OCI-LY1 (cell line): ENCODE results near the gene UTF1.
"Not testable (repeated sequence)": the region's sequence is repeated elsewhere in the genome, so short reads cannot be mapped to it uniquely, and the experiment has no call there.

ENCODE experiments used
- CTCF ChIP-seq: fragments of 200-600 bp; sonication (generic), shearing (Covaris generic); IDR thresholded peaks from 2 replicates; pipeline ENCODE4 v1.5.1; 2017; ENCODE audit warnings: mild to moderate bottlenecking, antibody characterized with exemption, low read length, moderate library complexity, mixed read lengths
- EZH2 ChIP-seq: fragments of 200-600 bp; sonication (generic), shearing (Covaris generic); IDR thresholded peaks from 2 replicates; pipeline ENCODE4 v1.8.0; 2017; ENCODE audit warnings: borderline replicate concordance, mixed run types, mild to moderate bottlenecking, antibody characterized with exemption, low read length, moderate library complexity, mixed read lengths

DNA sequence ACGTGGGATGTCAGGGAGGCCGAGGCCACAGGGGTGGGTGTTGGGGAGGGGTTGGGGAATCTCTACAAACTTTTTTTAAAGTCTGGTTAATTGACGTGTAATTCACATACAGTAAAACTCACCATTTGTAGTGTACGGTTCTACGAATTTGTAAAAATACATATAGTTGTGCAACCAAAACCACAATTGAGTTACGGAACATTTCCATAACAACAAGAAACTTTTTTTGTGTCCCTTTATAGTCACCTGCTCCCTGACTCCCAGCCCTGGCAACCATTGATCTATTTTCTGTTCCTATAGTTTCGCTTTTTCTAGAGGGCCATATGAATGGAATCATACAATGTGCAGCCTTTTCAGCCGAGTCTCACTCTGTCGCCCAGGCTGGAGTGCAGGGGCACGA, 4.8 kb downstream of the UTF1 start:
- not testable (repeated sequence) for TF ChIP-seq CTCF, EZH2
